Skeletal muscle cell (primary cell): ENCODE results near the gene ZNF689.

Experiments
- DNase-seq: peaks from one replicate; pipeline ENCODE4 v3.0.0-alpha.2; 2010; ENCODE audit warnings: low read depth
- H3K4me3 ChIP-seq: 2 replicates; pipeline ENCODE4 v1.5.1; 2011; ENCODE audit warnings: low read depth, mild to moderate bottlenecking, control low read depth, low read length, moderate library complexity

ZNF689 gene

DNA sequence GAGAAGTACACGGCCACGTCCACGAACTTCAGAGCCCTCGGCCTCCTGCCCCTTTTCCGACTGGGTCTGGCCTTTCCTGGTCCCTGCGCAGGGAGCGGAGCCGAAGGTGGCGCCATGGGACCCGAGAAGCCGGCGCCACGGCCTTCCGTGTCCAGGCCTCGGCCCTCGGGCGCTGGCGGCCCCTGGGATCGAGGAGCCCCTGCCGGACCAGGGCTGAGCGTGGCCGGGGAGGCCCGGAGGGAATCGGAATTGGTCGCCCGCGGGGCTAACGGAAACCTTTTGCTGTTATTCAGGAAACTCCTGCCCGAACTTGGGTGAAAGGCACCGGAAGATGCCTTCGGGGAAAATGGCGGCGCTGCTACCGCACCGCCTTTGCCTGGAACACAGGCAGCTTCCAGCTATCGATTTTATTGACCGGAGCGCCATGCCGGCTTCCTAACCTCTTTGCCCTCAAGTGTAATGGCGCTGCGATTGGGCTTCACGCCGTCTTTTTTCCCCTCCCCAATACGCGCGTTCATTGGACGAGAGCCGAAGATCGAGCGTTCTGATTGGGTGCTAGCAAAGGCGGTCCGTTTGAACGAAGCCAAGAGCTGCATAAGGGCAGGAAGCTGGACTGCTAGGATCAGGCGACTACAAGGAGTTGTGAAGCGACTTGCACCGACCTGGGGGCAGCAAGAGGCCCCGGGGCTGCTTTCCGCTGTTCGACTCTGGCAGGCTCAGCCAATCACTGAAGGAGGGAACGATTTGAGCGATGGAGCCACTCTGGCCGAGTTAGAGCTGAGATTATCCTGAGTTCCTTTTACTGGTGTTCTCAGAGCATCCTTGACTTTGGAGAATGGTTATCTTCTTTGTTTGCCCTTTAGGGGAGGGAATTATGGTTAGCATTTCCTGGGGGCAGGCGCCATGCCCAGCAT lies at the start of gene ZNF689:
Gene ZNF689 (minus strand): TSS at position 464 of the 914 bp plus-strand sequence. CDS start 348 bp downstream, at position 116.
- DNase-seq = peak; percentile 83
- peak within 1 kb of the TSS; percentile 86 for H3K4me3 ChIP-seq

DNA sequence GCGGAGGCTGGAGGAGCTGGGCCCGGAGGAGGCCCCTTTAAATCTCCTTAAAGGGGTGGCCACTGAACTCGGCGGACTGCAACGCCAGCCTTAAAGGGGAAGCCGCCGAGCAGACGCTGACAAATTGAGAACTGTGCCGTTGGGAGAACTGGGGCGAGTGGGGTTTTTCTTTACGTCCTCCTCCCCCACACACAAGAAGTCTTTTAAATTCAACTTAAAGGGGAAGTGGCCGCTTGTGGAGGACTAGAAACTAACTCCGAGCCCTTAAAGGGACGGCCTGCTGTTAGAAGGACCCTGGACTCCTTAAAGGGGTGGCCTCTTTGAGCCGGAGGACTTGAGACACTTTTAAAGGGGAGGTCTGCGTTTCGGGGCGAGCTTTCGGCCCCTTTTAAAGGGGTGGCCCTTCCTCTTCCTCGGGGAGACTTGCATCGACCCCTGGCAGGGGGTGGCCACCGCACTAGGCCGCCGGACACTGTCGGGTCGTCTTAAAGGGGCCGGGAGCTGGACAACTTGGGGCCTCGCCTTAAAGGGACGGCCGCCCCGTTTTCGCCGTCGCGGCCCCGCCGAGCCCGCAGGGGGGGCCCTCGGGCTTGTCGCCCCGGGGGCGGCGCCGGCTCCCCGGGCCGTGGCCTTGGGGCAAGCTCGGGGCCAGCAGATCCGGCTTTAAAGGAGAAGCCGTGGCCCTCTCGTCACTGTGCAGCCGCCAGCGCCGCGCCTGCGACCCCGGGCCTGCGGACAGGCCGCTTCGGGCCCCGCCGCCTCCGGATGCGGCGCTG lies 48.7 kb upstream of the ZNF689 start:
- H3K4me3 ChIP-seq = peak overlapping the region; percentile 77
- DNase-seq = peak; percentile 91

DNA sequence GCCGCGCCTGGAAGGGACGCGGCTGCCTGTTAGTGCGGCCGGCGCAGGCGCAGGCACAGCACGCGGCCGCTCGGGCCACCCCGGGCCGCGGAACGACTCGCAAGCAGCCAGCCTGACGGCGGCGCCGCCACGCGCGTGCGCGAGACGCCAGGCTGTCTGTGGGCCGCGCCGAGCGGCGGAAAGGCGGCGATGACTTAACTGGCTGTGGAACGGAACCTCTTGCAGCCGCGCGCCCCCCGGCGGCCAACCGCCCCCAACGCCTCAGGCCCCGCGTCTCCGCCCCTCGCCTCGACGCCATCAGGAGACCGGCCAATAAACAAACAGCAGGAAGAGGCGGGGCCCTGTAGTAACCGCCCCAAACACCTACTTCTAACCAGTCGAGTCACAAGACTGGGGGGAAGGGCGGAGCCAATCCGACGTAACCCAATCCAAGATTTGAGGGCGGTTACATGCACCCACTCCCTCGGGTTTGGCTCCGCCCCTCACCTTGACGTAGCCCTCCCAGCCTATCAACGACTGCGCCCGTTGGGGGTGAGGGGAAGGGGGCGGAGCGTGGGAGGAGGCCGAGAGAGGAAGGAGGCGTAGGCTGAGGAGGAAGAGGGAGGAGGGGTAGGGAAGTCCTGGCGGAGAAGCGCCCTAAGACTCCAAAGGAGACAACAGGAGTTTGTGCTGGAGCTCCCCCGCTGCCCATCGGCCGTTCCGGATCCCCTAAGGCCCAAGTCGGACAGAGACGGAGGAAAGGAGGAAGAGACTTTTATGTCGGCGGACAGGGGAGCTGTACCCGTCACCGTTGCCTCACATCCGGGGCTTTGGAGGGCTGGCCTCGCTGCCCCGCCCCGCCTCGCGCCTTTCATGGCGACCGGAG lies 47.9 kb upstream of the ZNF689 start, which contains the start of gene FBRS:
Gene FBRS (plus strand): TSS at position 566 of the 865 bp plus-strand sequence. CDS start 1,088 bp downstream, outside the sequence.
- H3K4me3 ChIP-seq = peak within 1 kb of the TSS; percentile 77
- DNase-seq = peak; percentile 100

DNA sequence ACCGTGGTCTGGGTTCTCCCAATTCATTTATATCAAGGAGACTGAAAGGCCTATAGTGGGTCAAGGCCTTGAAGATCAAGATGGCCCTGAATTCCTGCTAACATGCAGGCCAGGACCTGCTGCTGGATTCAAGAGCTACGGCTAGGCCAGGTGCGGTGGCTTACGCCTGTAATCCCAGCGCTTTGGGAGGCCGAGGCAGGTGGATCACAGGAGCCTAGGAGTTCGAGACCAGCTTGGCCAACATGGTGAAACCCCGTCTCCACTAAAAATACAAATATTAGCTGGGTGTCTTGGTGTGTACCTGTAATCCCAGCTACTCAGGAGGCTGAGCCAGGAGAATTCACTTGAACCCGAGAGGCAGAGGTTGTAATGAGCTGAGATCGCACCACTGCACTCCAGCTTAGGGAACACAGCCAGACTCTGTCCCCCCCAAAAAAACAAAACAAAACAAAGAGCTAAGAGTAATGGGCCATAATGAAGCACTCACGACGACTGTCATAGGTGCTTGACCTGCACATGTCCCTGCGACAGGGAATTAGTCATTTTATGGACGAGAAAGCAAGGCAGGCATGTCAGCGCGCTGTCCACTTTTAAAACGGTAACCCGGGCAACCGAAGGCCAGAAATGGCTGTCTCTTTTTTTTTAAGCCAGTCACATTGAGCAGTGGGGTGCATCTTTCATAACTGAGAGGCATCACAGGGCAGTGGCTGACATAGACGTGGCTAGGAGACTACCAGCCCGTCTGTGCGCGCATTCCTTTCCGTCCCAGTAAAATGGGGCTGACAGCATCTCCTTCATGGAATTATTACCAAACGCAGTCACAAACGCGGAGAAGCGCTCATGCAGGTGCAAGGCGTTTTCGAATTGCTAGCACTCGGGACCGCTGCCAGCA lies 47.0 kb upstream of the ZNF689 start:
- DNase-seq = no peak

DNA sequence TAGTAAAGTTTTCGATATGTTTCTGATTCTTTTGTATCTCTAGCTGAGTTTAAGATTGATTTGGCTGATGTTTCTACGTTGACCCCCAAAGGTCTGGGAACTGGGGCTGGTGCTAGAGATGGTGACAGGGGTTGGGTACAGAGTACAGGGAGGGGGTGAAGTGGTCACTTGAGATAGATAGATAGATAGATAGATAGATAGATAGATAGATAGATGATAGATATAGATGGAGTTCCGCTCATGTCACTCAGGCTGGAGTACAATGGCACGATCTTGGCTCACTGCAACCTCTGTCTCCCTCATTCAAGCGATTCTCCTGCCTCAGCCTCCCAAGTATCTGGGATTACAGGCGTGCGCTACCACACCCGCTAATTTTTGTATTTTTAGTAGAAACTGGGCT lies 46.2 kb upstream of the ZNF689 start:
- no peak for DNase-seq
- no peak overlapping the region for H3K4me3 ChIP-seq

More for the DNA sequence above, 47.0 kb upstream of the ZNF689 start:
- peak overlapping the region; percentile 54 for H3K4me3 ChIP-seq

DNA sequence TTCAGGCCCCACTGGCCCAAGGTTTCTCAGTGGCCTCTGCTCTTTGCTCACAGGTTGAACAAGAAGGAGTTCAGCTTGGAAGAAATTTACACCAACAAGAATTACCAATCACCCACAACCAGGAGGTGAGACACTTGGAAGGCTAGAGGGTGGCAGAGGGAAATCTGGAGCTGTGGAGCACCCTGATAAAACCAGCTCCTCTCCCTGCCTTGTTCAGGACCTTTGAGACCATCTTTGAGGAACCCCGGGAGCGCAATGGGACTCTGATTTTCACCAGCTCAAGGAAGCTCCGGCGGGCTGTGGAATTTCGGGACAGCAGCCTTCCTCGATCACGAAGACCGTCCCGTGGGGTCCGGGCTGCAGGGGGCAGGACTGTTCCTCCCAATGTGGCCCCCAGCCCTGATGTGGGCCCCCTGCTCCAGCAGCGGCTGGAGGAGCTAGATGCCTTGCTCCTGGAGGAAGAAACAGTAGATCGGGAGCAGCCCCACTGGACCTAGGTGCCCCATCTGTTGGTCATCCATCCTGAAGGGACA lies 45.7 kb upstream of the ZNF689 start:
- no peak overlapping the region for H3K4me3 ChIP-seq
- DNase-seq = no peak

DNA sequence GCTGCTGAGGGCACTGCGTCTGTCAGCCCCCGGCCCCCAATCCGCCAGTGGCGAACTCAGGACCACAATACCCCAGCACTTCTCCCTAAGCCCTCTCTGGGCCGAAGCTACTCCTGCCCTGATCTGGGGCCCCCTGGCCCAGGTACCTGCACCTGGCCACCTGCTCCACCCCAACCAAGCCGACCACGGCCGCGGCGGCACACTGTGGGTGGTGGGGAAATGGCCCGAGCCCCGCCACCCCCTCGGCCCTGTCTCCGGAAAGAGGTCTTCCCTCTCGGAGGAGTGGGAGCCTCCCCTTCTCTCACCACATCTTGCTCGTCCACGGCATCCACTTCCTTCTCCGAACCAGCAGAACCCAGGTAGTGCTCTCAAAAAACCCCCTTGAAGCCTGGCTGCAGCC lies 44.7 kb upstream of the ZNF689 start:
- no peak overlapping the region for H3K4me3 ChIP-seq

DNA sequence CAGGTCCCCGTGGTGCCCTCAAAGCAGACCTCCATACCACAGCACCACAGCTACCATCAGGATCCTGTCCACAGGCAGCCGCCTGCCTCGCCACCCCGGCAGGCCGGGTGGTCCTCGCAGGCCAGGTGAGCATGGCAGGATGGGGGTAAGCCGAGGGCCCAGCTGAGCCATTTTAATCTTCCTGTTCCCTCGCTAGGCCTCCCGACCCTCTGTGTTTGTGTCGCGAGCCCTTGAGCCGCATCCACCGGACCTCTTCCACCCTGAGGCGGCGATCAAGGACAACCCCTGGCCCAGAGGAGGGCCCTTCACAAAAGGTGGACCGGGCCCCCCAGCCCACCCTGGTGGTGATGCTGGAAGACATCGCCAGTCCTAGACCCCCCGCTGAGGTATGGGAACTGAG lies 42.5 kb upstream of the ZNF689 start:
- no peak overlapping the region for H3K4me3 ChIP-seq
- no peak for DNase-seq

More for the DNA sequence above, 44.7 kb upstream of the ZNF689 start:
- DNase-seq = no peak

DNA sequence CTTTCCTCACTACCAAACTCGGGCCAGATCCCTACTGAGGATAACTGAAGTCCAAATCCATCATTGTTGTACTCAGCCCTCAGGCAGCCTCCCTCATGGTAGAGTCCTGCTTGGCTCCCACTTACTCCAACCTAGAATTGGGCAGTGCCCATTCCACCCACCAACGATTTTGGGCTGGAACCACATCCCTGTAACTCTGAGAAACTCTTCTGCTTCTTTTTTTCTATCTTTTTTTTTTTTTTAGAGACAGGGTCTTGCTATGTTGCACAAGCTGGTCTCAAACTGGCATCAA lies 41.8 kb upstream of the ZNF689 start:
- peak overlapping the region; percentile 63 for H3K4me3 ChIP-seq
- DNase-seq = no peak

DNA sequence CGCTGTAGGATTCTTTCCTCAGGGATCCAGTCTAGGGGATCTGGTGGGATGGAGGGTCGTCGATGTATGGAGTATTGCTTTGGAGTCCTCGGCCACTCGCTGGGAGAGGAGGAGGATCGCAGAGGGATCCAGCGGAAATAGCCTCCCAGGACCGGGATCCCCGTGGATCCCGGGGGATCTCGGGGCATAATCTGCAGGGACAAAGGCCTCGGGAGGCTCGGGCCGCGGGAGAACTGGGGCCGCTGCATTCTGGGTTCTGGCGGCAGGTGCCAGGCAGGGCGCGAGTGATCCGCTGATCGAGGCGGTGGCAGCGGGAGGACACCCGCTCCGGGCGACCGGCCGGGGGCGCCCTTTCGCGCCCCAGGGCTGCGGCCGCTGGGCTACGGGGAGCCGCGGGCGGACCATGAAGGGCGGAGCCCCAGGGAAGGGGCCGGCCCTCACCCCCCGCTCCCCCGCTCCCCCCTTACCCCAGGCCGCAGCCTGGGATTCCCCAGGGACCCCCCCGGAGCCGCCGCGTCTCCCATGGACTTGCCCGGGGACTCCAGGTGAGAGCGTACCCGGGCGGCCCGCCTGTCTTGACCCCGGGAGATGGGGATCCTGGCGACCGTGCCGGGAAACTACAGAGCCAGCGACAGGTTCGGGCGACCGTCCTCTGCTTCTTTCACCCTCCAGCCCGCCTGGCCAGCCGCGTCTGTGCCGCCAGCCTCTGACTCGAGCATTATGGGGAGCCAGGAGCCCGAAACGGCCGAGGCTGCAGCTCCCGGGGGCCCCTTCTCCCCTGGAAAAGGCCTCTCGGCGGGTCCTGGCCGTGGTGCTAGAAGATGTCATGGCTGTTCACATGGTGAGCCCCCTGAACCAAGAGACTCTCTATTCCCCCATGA lies 41.2 kb upstream of the ZNF689 start:
- no peak for DNase-seq

DNA sequence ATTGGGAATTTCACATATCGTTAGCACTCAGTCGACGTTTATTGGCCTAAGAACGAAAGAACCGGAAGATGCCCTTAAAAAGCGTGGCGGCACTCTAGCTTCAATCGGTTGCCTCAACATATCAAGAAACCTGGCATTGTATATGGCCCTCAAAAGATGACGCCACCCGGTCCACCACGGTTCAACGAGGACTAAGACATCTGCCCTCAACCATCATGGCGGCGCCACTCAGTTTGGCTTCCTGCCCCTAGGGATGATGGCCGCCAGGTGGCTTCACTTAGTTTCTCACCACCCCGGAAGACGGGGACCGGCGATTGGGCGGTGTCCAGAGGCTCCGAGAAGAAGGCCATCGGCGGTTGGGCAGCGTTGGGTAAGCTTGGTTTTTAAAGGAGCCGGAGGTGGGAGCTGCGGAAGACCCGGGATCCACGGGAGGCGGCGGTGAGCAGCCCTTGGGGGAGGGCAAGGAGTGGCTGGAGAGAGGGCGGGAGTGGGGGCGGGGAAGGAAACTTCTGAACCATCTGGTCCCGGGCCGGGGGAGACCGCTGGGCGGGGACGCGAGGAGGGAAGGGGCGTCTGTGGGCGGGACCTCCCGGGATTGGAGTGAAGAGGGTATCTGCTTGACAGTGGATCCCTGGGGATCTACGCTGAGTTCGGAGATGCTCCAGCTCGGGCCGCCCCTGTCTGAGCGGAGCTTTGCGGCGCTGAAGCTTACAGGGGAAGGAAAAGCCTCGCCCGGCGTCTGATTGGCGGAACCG lies 40.4 kb upstream of the ZNF689 start, which contains the start of gene PRR14:
Gene PRR14 (plus strand): TSS at position 592 of the 755 bp plus-strand sequence. CDS start 686 bp downstream, outside the sequence.
- H3K4me3 ChIP-seq = peak within 1 kb of the TSS; percentile 63
- DNase-seq = peak; percentile 98

More for the DNA sequence above, 41.2 kb upstream of the ZNF689 start:
- peak overlapping the region; percentile 63 for H3K4me3 ChIP-seq

DNA sequence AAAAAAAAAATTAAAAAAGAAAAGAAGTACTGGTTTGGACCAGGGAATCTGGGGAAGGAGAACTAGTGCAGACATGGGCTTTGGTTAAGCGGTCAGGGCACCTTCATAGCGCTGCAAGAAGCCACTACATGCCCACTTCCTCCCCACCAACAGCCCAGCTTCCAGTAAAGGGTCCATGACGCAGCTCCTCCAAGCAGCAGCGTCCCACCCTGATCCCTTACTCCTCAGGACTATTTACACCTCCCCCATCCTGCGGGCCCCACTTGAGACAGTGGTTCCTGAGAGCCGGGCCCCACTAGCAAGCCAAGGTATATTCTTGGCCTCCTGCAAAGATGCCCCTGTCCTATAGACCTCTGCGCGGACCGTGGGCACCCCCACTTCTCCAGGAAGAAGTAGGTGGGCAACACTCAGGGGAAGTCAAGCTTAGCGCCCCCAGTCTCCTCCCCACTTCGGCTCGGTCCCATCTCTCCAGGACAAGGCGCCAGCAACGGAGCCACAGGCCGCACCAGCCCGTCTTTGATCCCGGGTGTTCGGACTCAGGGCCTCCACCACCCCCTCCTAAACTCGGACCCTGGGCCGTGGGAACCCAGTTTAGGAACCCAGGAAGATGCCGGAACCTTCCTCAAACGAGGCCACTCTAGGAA lies 39.7 kb upstream of the ZNF689 start:
- no peak for DNase-seq
- H3K4me3 ChIP-seq = peak overlapping the region; percentile 63

DNA sequence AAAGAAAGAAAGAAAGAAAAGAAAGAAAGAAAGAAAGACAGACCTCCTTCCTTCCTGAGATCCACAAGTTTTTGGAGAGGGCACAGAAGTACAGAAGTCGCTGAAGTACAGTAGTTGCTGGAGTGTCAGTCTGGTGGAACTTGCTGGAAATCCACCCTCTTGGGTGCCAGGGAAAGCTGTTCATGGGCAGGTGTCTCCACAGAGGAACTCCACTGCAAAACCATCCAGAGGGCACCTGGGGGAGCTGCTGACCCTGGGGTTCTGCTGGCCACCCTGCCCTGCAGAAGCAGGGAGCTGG lies 37.0 kb upstream of the ZNF689 start:
- no peak overlapping the region for H3K4me3 ChIP-seq
- no peak for DNase-seq

DNA sequence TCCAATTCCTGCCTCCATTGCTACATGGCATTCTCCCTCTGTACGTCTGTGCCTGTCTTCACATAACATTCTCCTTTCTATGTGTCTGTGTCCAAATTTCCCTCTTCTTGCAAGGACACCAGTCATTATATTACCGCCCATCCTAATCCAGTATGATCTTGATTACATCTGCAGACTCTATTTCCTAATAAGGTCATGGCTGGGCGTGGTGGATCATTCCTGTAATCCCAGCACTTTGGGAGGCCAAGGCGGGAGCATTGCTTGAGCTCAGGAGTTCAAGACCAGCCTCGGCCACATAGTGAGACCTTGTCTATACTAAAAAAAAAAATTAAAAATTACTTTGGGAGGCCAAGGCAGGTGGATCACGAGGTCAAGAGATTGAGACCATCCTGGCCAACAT lies 35.5 kb upstream of the ZNF689 start:
- DNase-seq = no peak

DNA sequence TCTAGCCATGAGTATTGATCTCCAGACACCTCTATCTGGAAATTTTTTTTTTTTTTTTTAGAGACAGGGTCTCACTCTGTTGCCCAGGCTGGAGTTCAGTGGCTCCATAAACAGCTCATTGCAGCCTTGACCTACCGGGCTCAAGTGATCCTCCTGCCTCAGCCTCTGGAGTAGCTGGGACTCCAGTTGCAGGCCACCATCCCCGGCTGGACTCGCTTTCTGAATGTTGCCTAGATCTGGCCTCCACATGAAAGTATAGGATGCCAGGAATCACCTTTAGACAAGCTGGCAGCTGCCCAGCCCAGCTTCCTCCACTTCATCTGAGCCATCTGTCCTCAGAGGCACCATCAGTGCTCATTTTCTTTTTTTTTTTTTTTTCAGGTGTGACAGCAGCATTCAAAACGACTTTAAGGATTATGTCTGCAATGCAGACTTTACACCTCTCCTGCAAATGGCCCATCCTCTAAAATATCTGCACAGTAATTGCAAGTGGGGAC lies 34.2 kb upstream of the ZNF689 start:
- H3K4me3 ChIP-seq = no peak overlapping the region
- no peak for DNase-seq

More for the DNA sequence above, 35.5 kb upstream of the ZNF689 start:
- H3K4me3 ChIP-seq = no peak overlapping the region

DNA sequence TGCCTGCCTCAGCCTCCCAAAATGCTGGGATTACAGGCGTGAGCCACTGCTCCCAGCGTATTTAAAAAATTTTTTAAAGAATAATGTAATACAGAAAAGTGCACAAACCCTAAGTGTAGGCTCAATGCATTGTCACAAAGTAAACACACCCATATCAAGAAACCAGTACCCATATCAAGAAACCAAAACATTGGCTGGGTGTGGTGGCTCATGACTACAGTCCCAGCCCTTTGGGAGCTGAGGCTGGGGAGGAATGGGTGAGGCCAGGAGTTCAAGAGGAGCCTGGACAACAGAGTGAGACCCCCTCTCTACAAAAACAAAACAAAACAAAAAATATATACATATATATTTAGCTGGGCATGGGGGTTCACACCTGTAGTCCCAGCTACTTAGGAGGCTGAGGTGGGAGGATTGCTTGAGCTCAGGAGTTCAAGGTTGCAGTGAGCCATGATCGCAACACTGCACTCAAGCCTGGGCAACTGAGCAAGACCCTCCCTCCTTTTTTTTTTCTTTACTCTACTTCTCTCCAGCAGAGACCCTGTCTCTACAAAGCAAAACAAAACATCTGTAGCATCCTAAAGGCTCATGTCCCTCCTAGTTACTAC lies 31.3 kb upstream of the ZNF689 start:
- no peak for DNase-seq

More for the DNA sequence above, 31.3 kb upstream of the ZNF689 start:
- H3K4me3 ChIP-seq = no peak overlapping the region
